Measurements from ENCODE around the gene MACROD2.

GRCh38 chr20:15267935-15268334 is 1272.6 kb downstream of the MACROD2 start:
- no peak for TF ChIP-seq CTCF (IDR thresholded peaks at IDR 0.05; ENCODE audit: insufficient read depth, low read depth, low read length)
- TF ChIP-seq EZH2 (IDR thresholded peaks at IDR 0.05; ENCODE audit: insufficient read depth, low read length): no peak
